Naive thymus-derived CD4-positive, alpha-beta T cell (primary cell): Measurements from ENCODE around the gene CC2D2A. TPM values are rescaled to one million over a fixed set of nuclear protein-coding genes. Genes with fewer than 3 reads are reported as not detected.

Experiments used
- ATAC-seq: fragments of 150-1000 bp; cut with Tn5 transposase; 2 replicates; pipeline ENCODE4 v1.10.0; 2021; ENCODE audit warnings: mild to moderate bottlenecking, moderate library complexity
- CTCF ChIA-PET: fragments of 350-600 bp; sonication (Branson Sonifier 250); formaldehyde crosslinking; loops from one replicate; lab custom pipeline; 2021; ENCODE audit warnings: antibody characterized with exemption; lab: Charles Lee
- POLR2A ChIA-PET: fragments of 350-600 bp; sonication (Branson Sonifier 250); formaldehyde crosslinking; loops from one replicate; lab custom pipeline; 2021; ENCODE audit warnings: antibody characterized with exemption, inconsistent platforms; lab: Charles Lee
- DNase-seq, 9 donors: peaks; one replicate each; pipeline versions ENCODE4 v3.0.0 to v3.0.0-alpha.2; 2020 to 2022; ENCODE audit warnings: mixed read lengths in 1 of 9
- H3K27ac ChIP-seq: one replicate; pipeline ENCODE4 v1.7.0; 2013; ENCODE audit warnings: mild to moderate bottlenecking, low read depth, low read length, moderate library complexity
- H3K27me3 ChIP-seq, 2 donors: one replicate each; pipeline ENCODE4 v1.7.0; 2013; ENCODE audit warnings: low read length in 2 of 2, mild to moderate bottlenecking in 2 of 2, moderate library complexity in 2 of 2; ENCODE audit not compliant: control insufficient read depth in 2 of 2, insufficient read depth in 2 of 2
- H3K36me3 ChIP-seq, 3 experiments: 1 replicate in 2 of 3; 2 replicates in 1 of 3; pipeline ENCODE4 v1.7.0; 2013; ENCODE audit warnings: low read length in 3 of 3, mild to moderate bottlenecking in 3 of 3, moderate library complexity in 1 of 3; ENCODE audit not compliant: insufficient read depth in 3 of 3, control insufficient read depth in 2 of 3
- H3K4me1 ChIP-seq, 2 donors: one replicate each; pipeline ENCODE4 v1.7.0; 2013; ENCODE audit warnings: low read length in 2 of 2, mild to moderate bottlenecking in 2 of 2, moderate library complexity in 1 of 2; ENCODE audit not compliant: control insufficient read depth in 2 of 2, insufficient read depth in 2 of 2
- H3K4me3 ChIP-seq: 2 replicates; pipeline ENCODE4 v1.7.0; 2013; ENCODE audit warnings: mild to moderate bottlenecking, low read length
- H3K9me3 ChIP-seq, 3 experiments: 1 replicate in 2 of 3; 2 replicates in 1 of 3; pipeline ENCODE4 v1.7.0; 2013; ENCODE audit warnings: low read length in 3 of 3; ENCODE audit not compliant: control insufficient read depth in 2 of 3
- H3K27ac Mint-ChIP-seq, 9 donors: one replicate each; pipeline ENCODE4 v1.8.0; 2020 to 2022; ENCODE audit warnings: mixed read lengths in 9 of 9, mild to moderate bottlenecking in 8 of 9, moderate library complexity in 5 of 9, inconsistent platforms in 2 of 9
- H3K27me3 Mint-ChIP-seq, 5 donors: one replicate each; pipeline ENCODE4 v1.8.0; 2021 to 2022; ENCODE audit warnings: mixed read lengths in 5 of 5, mild to moderate bottlenecking in 1 of 5
- H3K36me3 Mint-ChIP-seq, 5 donors: one replicate each; pipeline ENCODE4 v1.8.0; 2020 to 2022; ENCODE audit warnings: mixed read lengths in 5 of 5, mild to moderate bottlenecking in 3 of 5, inconsistent platforms in 1 of 5
- H3K4me1 Mint-ChIP-seq, 7 donors: one replicate each; pipeline ENCODE4 v1.8.0; 2020 to 2022; ENCODE audit warnings: mixed read lengths in 7 of 7, mild to moderate bottlenecking in 3 of 7, inconsistent platforms in 1 of 7
- H3K4me3 Mint-ChIP-seq, 10 donors: one replicate each; pipeline ENCODE4 v1.8.0; 2020 to 2022; ENCODE audit warnings: mild to moderate bottlenecking in 10 of 10, mixed read lengths in 10 of 10, moderate library complexity in 6 of 10, inconsistent platforms in 2 of 10
- H3K9me3 Mint-ChIP-seq, 11 donors: one replicate each; pipeline ENCODE4 v1.8.0; 2020 to 2022; ENCODE audit warnings: mixed read lengths in 11 of 11, mild to moderate bottlenecking in 4 of 11, inconsistent platforms in 1 of 11, moderate library complexity in 1 of 11
- intact Hi-C, 2 donors: fragments of 100-400 bp; cut with micrococcal nuclease; formaldehyde crosslinking; loops; one replicate each; pipeline ENCODE4 v1.15.1; 2023
- polyA plus RNA-seq, 2 donors: library from polyadenylated mRNA; unstranded; fragments of 300-500 nt; fragmentation: Illumina TruSeq; gene quantifications; one replicate each; pipeline ENCODE4 v1.2.3, GENCODE V29; 2021
- total RNA-seq, 6 experiments: library from RNA in 5 of 6; stranded (reverse) in 5 of 6; gene quantifications; 1 replicate in 5 of 6; 2 replicates in 1 of 6; pipeline ENCODE4 v1.2.3 and lab custom pipeline; 2021 to 2026

CC2D2A gene
- total and polyA plus RNA-seq, 7 experiments from 2014 or later: 1.3 TPM; not detected in 6

DNA sequence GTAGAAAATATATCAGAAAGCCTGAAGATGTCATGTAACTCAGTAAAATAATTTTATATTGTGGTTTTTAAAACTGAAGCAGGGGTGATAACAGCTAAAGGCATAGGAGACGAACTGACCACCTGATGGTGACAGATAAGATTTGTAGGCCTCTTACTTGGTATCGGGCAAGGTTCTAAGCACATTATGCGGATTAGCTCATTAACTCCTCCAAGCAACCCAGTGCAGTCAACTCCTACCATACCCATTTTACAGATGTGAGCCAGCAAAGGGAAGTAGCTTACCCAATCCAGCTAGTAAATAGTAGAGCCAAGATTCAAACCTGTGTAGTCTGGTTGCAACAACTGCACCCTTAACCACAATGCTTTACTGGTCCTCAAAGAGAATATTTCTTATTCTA lies 62.1 kb downstream of the CC2D2A start:
- no peak for ATAC-seq
- no peaks in the 10 kb centered on the region for H3K9me3 ChIP-seq
- H3K27ac ChIP-seq: no peak overlapping the region
- no peak for DNase-seq
- intact Hi-C loops: no loop called here
- H3K4me3 Mint-ChIP-seq: no peak overlapping the region
- H3K4me3 ChIP-seq: no peak overlapping the region
- CTCF ChIA-PET: interaction anchor here (1.1 kb wide), 1 partner anchor 52 kb away, joined by 3 read pairs; no protein-coding TSS in a partner anchor
- H3K36me3 ChIP-seq: no peaks in the 10 kb centered on the region
- no peaks in the 10 kb centered on the region for H3K9me3 Mint-ChIP-seq
- H3K36me3 Mint-ChIP-seq: peaks cover 0 to 16% (median 6%) of the 10 kb centered on the region in 5 donors
- H3K27me3 ChIP-seq: no peaks in the 10 kb centered on the region
- POLR2A ChIA-PET: no interaction called here
- H3K4me1 Mint-ChIP-seq: peaks cover 0 to 3% (median 0%) of the 10 kb centered on the region in 7 donors
- no peak overlapping the region for H3K27ac Mint-ChIP-seq
- no peaks in the 10 kb centered on the region for H3K4me1 ChIP-seq
- H3K27me3 Mint-ChIP-seq: no peaks in the 10 kb centered on the region

DNA sequence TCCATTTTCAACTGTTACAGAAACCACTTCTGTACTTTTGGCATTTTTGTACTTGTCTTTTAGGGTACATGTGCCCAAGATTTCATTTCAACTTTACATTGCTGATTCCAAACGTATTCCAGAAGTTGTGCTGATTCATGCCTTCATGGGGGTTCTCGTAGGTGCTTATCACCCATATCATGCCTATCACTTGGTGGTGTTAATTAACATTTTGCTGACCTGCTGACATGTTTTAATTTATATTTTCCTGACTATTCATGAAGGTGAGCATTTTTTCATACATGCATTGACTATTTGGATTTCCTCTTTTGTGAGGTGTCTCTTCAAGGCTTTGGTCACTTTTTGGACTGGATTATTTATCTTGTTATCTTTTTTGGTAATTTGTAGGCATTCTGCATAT lies 64.1 kb downstream of the CC2D2A start:
- DNase-seq (no peak), ATAC-seq (no peak)
- Mint-ChIP-seq H3K27ac (no peak overlapping the region), H3K27me3 (no peaks in the 10 kb centered on the region), H3K4me3 (no peak overlapping the region), H3K4me1 (peaks cover 0 to 3% (median 0%) of the 10 kb centered on the region in 7 donors), H3K36me3 (peaks cover 0 to 14% (median 11%) of the 10 kb centered on the region in 5 donors), H3K9me3 (no peaks in the 10 kb centered on the region)
- H3K27me3 ChIP-seq: no peaks in the 10 kb centered on the region
- intact Hi-C loops: no loop called here
- no peaks in the 10 kb centered on the region for H3K4me1 ChIP-seq
- no peaks in the 10 kb centered on the region for H3K9me3 ChIP-seq
- H3K27ac ChIP-seq: no peak overlapping the region
- H3K36me3 ChIP-seq: peaks cover 0 to 4% (median 0%) of the 10 kb centered on the region in 3 experiments
- POLR2A ChIA-PET: no interaction called here
- CTCF ChIA-PET: no interaction called here
- H3K4me3 ChIP-seq: no peak overlapping the region

DNA sequence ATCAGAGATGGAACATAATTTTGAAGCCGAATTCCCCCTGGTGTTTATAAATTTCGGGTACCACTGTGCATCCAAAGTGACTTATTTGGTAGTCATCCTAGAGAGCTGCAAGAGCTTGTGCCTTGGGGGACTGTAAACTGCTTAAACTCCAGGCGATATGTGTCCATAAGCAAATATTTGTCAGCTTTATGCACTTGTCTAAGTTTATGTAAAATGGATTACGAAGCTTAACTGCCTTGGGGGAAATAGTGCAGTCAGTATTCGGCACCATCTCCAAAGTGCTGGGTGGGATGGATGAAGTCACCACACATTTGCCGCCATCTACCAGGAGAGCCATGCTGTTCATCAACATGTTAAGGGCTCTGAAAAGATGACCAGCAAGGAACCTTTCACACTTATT lies 65.9 kb downstream of the CC2D2A start:
- ChIA-PET POLR2A (no interaction called here), CTCF (no interaction called here)
- Histone ChIP-seq H3K27ac (no peak overlapping the region), H3K9me3 (no peaks in the 10 kb centered on the region), H3K27me3 (no peaks in the 10 kb centered on the region), H3K36me3 (peaks cover 0 to 4% (median 0%) of the 10 kb centered on the region in 3 experiments), H3K4me3 (no peak overlapping the region), H3K4me1 (no peaks in the 10 kb centered on the region)
- Mint-ChIP-seq H3K27me3 (no peaks in the 10 kb centered on the region), H3K36me3 (peaks cover 0 to 22% (median 11%) of the 10 kb centered on the region in 5 donors), H3K4me1 (peaks cover 0 to 3% (median 0%) of the 10 kb centered on the region in 7 donors), H3K4me3 (no peak overlapping the region), H3K9me3 (no peaks in the 10 kb centered on the region), H3K27ac (no peak overlapping the region)
- intact Hi-C loops: no loop called here
- DNase-seq: no peak
- ATAC-seq: no peak

DNA sequence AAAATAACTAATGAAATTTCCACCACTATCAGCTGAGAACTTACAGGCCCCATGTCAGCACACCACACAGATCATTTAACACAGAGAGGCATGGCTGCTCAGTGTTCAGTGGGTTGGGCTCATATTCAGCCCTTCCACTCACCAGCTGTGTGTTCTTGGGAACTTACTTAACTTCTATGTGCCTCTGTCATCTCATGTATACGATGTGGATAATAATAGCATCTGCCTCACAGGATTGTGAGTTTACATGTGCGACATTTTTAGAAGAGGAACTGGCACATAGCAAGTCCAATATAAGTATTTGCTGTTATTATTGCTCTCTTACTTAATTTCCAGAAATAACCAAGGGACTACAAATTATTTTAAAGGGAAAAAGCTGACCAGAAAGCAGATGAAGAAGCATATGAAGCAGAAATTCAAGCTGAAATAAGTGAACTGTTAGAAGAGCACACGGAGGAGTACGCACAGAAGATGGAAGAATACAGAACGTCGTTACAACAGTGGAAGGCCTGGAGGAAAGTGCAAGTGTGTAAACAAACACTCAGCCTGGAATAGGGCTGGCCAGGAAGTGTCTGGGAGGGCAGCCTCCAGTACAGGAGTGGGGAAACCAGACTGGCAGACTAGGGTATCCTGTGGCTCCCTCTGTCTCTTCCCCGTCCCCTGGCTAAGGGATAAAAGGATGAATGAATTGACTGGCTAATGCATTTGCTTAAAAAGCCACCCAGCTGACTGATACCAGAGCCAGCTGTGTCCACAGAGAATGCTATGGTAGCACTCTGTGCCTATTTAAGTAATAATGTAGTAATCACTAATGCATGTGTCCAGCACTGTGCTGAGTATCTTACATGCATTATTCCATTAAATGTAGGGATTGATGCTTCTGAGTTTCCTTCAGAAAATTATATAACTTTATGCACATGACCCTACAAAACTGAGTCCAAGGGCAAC lies 67.1 kb downstream of the CC2D2A start:
- no peak for DNase-seq
- Mint-ChIP-seq H3K27ac (no peak overlapping the region), H3K36me3 (peaks cover 0 to 32% (median 11%) of the 10 kb centered on the region in 5 donors), H3K9me3 (no peaks in the 10 kb centered on the region), H3K4me1 (peaks cover 0 to 3% (median 0%) of the 10 kb centered on the region in 7 donors), H3K4me3 (no peak overlapping the region), H3K27me3 (no peaks in the 10 kb centered on the region)
- intact Hi-C loops: no loop called here
- Histone ChIP-seq H3K36me3 (peaks cover 0 to 4% (median 0%) of the 10 kb centered on the region in 3 experiments), H3K27ac (no peak overlapping the region), H3K27me3 (no peaks in the 10 kb centered on the region), H3K9me3 (no peaks in the 10 kb centered on the region), H3K4me3 (no peak overlapping the region), H3K4me1 (no peaks in the 10 kb centered on the region)
- ChIA-PET POLR2A (no interaction called here), CTCF (no interaction called here)
- no peak for ATAC-seq

DNA sequence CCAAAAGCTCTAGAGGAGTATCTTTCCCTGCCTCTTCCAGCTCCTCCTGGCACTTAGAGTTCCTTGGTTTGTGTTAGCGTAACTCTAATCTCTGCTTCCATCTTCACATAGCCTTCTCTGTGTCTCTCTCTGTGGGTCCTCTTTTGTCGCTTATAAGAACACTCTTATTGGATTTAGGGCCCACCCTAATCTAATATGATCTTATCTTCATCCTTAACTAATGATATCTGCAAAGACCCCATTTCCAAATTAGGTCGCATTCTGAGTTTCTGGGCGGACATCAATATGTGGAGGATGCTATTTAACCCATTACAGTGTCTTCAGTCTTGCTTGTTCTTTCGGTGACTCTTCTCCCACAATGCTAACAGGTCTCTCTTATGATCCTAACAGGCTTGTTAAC lies 72.3 kb downstream of the CC2D2A start:
- Mint-ChIP-seq H3K9me3 (no peaks in the 10 kb centered on the region), H3K4me1 (peaks cover 0 to 11% (median 8%) of the 10 kb centered on the region in 7 donors), H3K27ac (no peak overlapping the region), H3K36me3 (peaks cover 0 to 59% (median 26%) of the 10 kb centered on the region in 5 donors), H3K4me3 (no peak overlapping the region), H3K27me3 (no peaks in the 10 kb centered on the region)
- ATAC-seq (no peak), DNase-seq (no peak)
- H3K4me3 ChIP-seq: no peak overlapping the region
- H3K27ac ChIP-seq: no peak overlapping the region
- no peaks in the 10 kb centered on the region for H3K4me1 ChIP-seq
- intact Hi-C loops: no loop called here
- H3K27me3 ChIP-seq: no peaks in the 10 kb centered on the region
- H3K36me3 ChIP-seq: peaks cover 0 to 4% (median 0%) of the 10 kb centered on the region in 3 experiments
- H3K9me3 ChIP-seq: no peaks in the 10 kb centered on the region
- POLR2A ChIA-PET: no interaction called here
- CTCF ChIA-PET: no interaction called here

DNA sequence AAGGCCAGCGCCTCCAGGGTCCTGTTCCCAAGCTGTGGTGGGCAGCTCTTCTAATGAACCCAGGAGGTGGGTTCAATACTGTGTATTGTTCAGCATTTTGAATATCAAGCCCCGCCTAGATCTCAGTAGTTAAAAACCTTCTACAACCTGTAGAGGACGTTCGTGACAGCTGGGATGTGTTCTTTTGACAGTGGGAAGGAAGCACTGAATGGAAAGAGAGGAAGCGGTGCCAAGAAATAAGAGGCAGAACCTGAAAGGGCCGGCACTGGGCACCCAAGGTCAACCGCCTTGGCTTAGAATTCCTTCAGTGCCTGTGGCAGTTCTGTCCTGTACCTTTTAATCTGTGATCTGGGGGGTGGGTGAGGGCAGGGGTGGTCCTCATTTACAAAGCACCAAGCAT lies 73.1 kb downstream of the CC2D2A start:
- no peaks in the 10 kb centered on the region for H3K27me3 ChIP-seq
- H3K4me1 Mint-ChIP-seq: peaks cover 7 to 17% (median 14%) of the 10 kb centered on the region in 7 donors
- CTCF ChIA-PET: no interaction called here
- no peak overlapping the region for H3K4me3 Mint-ChIP-seq
- intact Hi-C loops: no loop called here
- no peak overlapping the region for H3K27ac ChIP-seq
- H3K36me3 Mint-ChIP-seq: peaks cover 0 to 58% (median 21%) of the 10 kb centered on the region in 5 donors
- H3K9me3 Mint-ChIP-seq: no peaks in the 10 kb centered on the region
- no peaks in the 10 kb centered on the region for H3K4me1 ChIP-seq
- H3K9me3 ChIP-seq: no peaks in the 10 kb centered on the region
- POLR2A ChIA-PET: no interaction called here
- H3K27ac Mint-ChIP-seq: no peak overlapping the region
- H3K36me3 ChIP-seq: peaks cover 0 to 4% (median 0%) of the 10 kb centered on the region in 3 experiments
- DNase-seq: no peak
- ATAC-seq: no peak
- H3K4me3 ChIP-seq: no peak overlapping the region
- no peaks in the 10 kb centered on the region for H3K27me3 Mint-ChIP-seq
